Gastroesophageal sphincter (tissue), 4 donors: ENCODE data around the gene BCAS4. TPM values are rescaled to one million over a fixed set of nuclear protein-coding genes. Genes with fewer than 3 reads are reported as not detected.

Source experiments
- ATAC-seq: fragments of 150-250 bp; one replicate; pipeline ENCODE4 v1.9.1; 2016; ENCODE audit warnings: mild to moderate bottlenecking, moderate library complexity
- H3K27ac ChIP-seq, 4 donors: fragments of 200-600 bp; sonication (generic) in 3 of 4; 1 replicate in 3 of 4; 2 replicates in 1 of 4; pipeline ENCODE4 v1.5.1; 2016 to 2019
- H3K27me3 ChIP-seq: fragments of 200-600 bp; sonication (generic); one replicate; pipeline ENCODE4 v1.5.1; 2019
- H3K36me3 ChIP-seq, 2 donors: fragments of 200-600 bp; sonication (generic); one replicate each; pipeline ENCODE4 v1.5.1; 2019; ENCODE audit warnings: control low read depth in 1 of 2
- H3K4me1 ChIP-seq, 3 donors: fragments of 200-600 bp; sonication (generic); 1 replicate in 2 of 3; 2 replicates in 1 of 3; pipeline ENCODE4 v1.5.1; 2016 to 2019; ENCODE audit warnings: control low read depth in 2 of 3
- H3K4me3 ChIP-seq, 2 donors: fragments of 200-600 bp; sonication (generic); one replicate each; pipeline ENCODE4 v1.5.1; 2019; ENCODE audit warnings: mild to moderate bottlenecking in 1 of 2, moderate library complexity in 1 of 2
- H3K9me3 ChIP-seq, 3 donors: fragments of 200-600 bp; sonication (generic); one replicate each; pipeline ENCODE4 v1.5.1; 2017 to 2019; ENCODE audit warnings: control low read depth in 2 of 3
- EP300 ChIP-seq: sonication (generic); formaldehyde crosslinking; IDR thresholded peaks from one replicate; pipeline ENCODE4 v1.6.1; 2017; ENCODE audit warnings: antibody characterized with exemption, mild to moderate bottlenecking
- POLR2A ChIP-seq, 2 donors: fragments of 450-650 bp; IDR thresholded peaks; one replicate each; pipeline ENCODE4 v1.6.1; 2017; ENCODE audit warnings: antibody characterized with exemption in 2 of 2, mild to moderate bottlenecking in 2 of 2, moderate library complexity in 1 of 2
- POLR2AphosphoS5 ChIP-seq: sonication (generic); formaldehyde crosslinking; IDR thresholded peaks from one replicate; pipeline ENCODE4 v1.6.1; 2017; ENCODE audit warnings: antibody characterized with exemption
- WGBS, 2 donors: methylation state at CpG; one replicate each; pipeline ENCODE4 v1.1.5; 2018; ENCODE audit warnings: low coverage in 1 of 2; 5-methylcytosine and 5-hydroxymethylcytosine counted together
- total RNA-seq, 4 donors: library from RNA; depleted of rRNA; stranded (reverse); fragments of >200 nt; gene quantifications; one replicate each; pipeline ENCODE4 v1.1.0, GENCODE V29; 2016
- TF ChIP-seq, protein P1 (sequence below), 4 experiments: fragments of 200-600 bp in 2 of 4; fragments of 450-650 bp in 2 of 4; sonication (generic) in 1 of 4; IDR thresholded peaks; one replicate each; pipeline ENCODE4 v1.5.1; 2017 to 2019; ENCODE audit warnings: antibody characterized with exemption in 4 of 4, mild to moderate bottlenecking in 2 of 4, moderate library complexity in 2 of 4

The BCAS4 gene
- total RNA-seq, 4 donors from 2014 or later: 4.4 to 18.7 (median 4.7) TPM

DNA sequence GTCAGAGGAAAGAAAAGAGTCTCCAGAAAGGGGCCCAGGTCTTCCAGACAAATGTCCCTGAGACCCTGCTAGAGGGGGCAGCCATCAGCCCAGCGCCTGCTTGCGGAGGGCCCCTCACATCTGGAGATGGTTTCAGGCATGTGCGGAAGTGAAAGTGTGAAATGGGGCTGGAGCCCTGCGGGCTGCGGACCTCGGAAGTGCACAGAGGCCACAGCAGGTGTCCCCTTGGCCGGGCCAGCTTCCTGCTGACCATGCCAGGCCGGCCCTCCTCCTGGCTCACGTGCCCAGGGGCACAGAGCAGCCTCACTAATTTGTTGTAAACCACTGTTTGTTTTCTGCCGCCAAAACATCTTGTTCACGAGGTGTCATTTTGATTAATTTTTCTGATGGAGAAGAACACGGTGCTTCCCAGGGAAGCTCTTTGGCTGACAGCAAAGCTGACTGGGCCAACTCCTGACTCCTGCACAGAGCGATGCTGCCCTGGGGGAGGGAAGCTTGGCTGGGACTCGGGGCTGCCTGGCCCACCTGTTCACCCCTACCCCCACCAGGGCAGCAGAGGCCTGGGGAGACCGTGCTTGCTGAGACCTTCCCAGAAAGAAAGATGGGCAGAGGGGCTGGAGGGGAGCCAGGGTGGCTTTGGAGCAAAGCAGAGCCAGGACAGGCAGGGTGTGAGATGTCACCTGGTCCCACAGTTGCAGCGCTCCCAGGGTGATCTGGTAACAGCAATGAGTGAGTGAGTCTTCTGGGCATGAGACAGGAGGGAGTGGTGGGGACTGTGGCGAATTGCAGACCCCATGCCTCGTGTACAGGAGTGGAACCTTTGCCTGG lies 54.2 kb downstream of the BCAS4 start:
- Histone ChIP-seq H3K4me3 (peak overlapping the region in 1 of 2 donors; percentile 30), H3K4me1 (peaks cover 0 to 17% (median 14%) of the 10 kb centered on the region in 3 donors), H3K9me3 (no peaks in the 10 kb centered on the region), H3K36me3 (no peaks in the 10 kb centered on the region), H3K27ac (peak overlapping the region in 3 of 4 donors; percentile 32 to 68 (median 59)), H3K27me3 (no peaks in the 10 kb centered on the region)
- TF ChIP-seq EP300 (no peak), POLR2AphosphoS5 (peak; percentile 10)
- TF ChIP-seq, protein P1, sequence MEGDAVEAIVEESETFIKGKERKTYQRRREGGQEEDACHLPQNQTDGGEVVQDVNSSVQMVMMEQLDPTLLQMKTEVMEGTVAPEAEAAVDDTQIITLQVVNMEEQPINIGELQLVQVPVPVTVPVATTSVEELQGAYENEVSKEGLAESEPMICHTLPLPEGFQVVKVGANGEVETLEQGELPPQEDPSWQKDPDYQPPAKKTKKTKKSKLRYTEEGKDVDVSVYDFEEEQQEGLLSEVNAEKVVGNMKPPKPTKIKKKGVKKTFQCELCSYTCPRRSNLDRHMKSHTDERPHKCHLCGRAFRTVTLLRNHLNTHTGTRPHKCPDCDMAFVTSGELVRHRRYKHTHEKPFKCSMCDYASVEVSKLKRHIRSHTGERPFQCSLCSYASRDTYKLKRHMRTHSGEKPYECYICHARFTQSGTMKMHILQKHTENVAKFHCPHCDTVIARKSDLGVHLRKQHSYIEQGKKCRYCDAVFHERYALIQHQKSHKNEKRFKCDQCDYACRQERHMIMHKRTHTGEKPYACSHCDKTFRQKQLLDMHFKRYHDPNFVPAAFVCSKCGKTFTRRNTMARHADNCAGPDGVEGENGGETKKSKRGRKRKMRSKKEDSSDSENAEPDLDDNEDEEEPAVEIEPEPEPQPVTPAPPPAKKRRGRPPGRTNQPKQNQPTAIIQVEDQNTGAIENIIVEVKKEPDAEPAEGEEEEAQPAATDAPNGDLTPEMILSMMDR (IDR thresholded peaks at IDR 0.05): no peak
- ATAC-seq: peak; percentile 42
- WGBS, 2 donors: 51 to 100% methylated on average over 1 to 6 of the region's 18 CpGs

DNA sequence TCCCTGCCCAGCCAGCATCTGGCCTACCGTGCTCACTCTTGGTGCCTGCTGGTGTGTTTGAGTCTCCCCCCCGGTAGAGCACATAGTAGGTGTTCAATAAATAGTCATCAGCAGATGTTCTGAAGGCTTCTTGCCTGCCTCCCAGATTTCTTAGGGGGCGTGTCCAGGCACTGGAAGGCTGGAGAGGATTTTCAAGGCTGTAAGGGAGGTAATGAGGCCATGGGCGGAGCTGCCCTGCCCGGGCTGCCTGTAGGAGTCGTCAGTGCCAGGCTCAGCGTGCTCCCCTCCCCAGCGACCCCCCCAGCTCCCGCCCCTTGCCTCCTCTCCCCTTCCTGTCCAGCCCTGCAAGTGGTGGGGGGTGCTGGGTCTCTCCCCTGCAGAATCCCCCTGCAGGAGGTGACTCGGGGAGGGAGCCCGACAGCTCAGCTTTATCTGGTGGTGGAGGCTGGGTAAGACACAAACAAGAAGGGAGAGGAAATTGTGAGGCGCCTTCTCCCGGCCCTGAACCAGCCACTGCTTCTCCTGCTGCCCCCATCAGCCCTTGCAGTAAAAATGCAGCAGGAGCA lies 55.9 kb downstream of the BCAS4 start:
- no CpG with 5 or more reads among the region's 13 CpGs for WGBS, 2 donors
- Histone ChIP-seq H3K27me3 (no peaks in the 10 kb centered on the region), H3K4me1 (peaks cover 0 to 17% (median 14%) of the 10 kb centered on the region in 3 donors), H3K36me3 (no peaks in the 10 kb centered on the region), H3K4me3 (no peak overlapping the region), H3K27ac (no peak overlapping the region), H3K9me3 (no peaks in the 10 kb centered on the region)
- ATAC-seq: no peak
- TF ChIP-seq POLR2A (IDR thresholded peaks at IDR 0.05): no peak
- TF ChIP-seq POLR2AphosphoS5: no peak
- TF ChIP-seq, protein P1 (IDR thresholded peaks at IDR 0.05): no peak
- TF ChIP-seq EP300: no peak

DNA sequence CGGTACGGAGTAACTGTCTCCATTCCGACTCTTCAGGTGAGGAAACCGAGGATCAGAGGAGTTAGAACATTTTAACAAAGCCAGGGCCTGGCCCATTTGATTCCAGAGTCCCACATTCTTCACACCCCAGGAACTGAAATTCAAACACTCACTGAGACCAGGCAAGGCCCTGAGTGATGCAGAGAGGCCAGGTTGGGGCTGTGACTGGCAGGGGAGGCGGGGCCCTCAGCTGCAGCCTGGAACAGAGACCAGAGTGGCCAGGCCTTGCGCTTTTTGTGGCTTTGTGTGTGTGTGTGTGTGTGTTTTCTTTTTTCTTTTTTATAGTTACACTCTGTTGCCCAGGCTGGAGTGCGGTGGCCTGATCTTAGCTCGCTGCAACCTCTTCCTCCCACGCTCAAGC lies 57.2 kb downstream of the BCAS4 start:
- Histone ChIP-seq H3K27ac (no peak overlapping the region), H3K4me3 (no peak overlapping the region), H3K36me3 (no peaks in the 10 kb centered on the region), H3K27me3 (no peaks in the 10 kb centered on the region), H3K4me1 (peaks cover 0 to 17% (median 14%) of the 10 kb centered on the region in 3 donors), H3K9me3 (no peaks in the 10 kb centered on the region)
- ATAC-seq: no peak
- TF ChIP-seq POLR2A (IDR thresholded peaks at IDR 0.05) (no peak), EP300 (no peak), POLR2AphosphoS5 (no peak)
- TF ChIP-seq, protein P1 (IDR thresholded peaks at IDR 0.05): no peak
- 93% methylated on average over 3 of the region's 9 CpGs; no CpG with 5 or more reads in 1 of the 2 donors for WGBS, 2 donors

DNA sequence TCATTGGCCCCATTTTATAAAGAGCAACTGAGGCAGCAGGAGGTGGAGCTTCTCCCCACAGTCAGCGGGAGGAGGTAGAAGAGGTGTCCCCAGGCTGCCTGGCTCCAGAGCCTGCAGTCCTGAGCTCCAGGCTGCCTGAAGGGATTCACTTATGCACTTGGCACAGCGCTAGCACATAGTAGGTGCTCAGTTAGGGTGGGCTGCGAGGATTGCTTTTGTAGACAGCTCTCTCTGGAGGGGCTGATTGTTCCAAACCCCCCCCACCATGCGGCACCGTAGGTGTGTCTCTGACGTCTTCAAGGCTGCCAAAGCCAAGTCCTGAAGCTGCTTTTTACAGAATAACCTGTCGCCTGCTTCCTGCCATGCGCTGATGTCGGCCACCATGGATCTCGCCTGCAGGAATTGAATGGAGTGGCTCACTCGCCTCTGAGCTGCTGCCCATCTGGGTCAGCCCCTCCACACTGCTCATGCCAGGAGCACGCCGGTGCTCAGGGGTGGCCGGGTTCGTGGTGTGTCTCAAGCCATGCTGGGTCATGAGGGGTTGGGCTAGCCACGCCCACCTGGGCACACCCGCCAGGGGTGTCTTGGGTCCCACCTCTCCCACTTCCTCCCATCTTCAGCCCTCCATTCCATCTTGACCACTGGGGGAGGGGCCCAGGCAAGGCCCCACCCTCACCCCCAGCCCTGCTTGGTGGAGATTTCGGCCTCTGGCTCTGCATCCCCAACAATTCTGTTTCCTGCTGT lies 59.8 kb downstream of the BCAS4 start:
- H3K27me3 ChIP-seq: no peaks in the 10 kb centered on the region
- H3K27ac ChIP-seq: no peak overlapping the region
- H3K36me3 ChIP-seq: no peaks in the 10 kb centered on the region
- H3K4me1 ChIP-seq: no peaks in the 10 kb centered on the region
- 60 to 90% methylated on average over 1 to 9 of the region's 18 CpGs for WGBS, 2 donors
- no peak for TF ChIP-seq POLR2AphosphoS5
- TF ChIP-seq, protein P1 (IDR thresholded peaks at IDR 0.05): no peak
- ATAC-seq: no peak
- H3K4me3 ChIP-seq: no peak overlapping the region
- no peaks in the 10 kb centered on the region for H3K9me3 ChIP-seq
